Loucy (cell line): Measurements from ENCODE around the gene NCOA1.
"Not testable (repeated sequence)": the region's sequence is repeated elsewhere in the genome, so short reads cannot be mapped to it uniquely, and the experiment has no call there.

Experiments
- H2AFZ ChIP-seq: fragments of 200-600 bp; sonication (generic); 2 replicates; pipeline ENCODE4 v1.6.0; 2016; ENCODE audit warnings: antibody characterized with exemption, mild to moderate bottlenecking, low read length, moderate library complexity
- H3F3A ChIP-seq: fragments of 200-600 bp; 2 replicates; pipeline ENCODE4 v1.6.0; 2016; ENCODE audit warnings: antibody characterized with exemption, low read depth, mild to moderate bottlenecking
- H3K27me3 ChIP-seq: fragments of 200-600 bp; sonication (generic); 2 replicates; pipeline ENCODE4 v1.6.1; 2014; ENCODE audit warnings: low read length, mild to moderate bottlenecking; ENCODE audit not compliant: insufficient read depth, poor library complexity, severe bottlenecking
- H3K36me3 ChIP-seq: fragments of 200-600 bp; sonication (generic); 2 replicates; pipeline ENCODE4 v1.6.1; 2016; ENCODE audit warnings: low read length; ENCODE audit not compliant: insufficient read depth
- H3K4me1 ChIP-seq: fragments of 200-600 bp; sonication (generic); 2 replicates; pipeline ENCODE4 v1.5.1; 2014; ENCODE audit warnings: low read length, mild to moderate bottlenecking; ENCODE audit not compliant: insufficient read depth, poor library complexity, severe bottlenecking
- H3K4me2 ChIP-seq: fragments of 200-600 bp; sonication (generic); 2 replicates; pipeline ENCODE4 v1.6.0; 2014; ENCODE audit warnings: antibody characterized with exemption, low read length, low read depth, mild to moderate bottlenecking; ENCODE audit not compliant: poor library complexity, severe bottlenecking
- H3K4me3 ChIP-seq: fragments of 200-600 bp; sonication (generic); 2 replicates; pipeline ENCODE4 v1.5.1; 2014; ENCODE audit warnings: low read length, mild to moderate bottlenecking, mixed read lengths; ENCODE audit not compliant: poor library complexity, severe bottlenecking
- H3K79me2 ChIP-seq: fragments of 200-600 bp; sonication (generic); 2 replicates; pipeline ENCODE4 v1.6.1; 2014; ENCODE audit warnings: low read length; ENCODE audit not compliant: insufficient read depth
- H3K9ac ChIP-seq: fragments of 200-600 bp; sonication (generic); 2 replicates; pipeline ENCODE4 v1.6.0; 2014; ENCODE audit warnings: mild to moderate bottlenecking, low read depth, low read length, moderate library complexity; ENCODE audit not compliant: poor library complexity, severe bottlenecking
- H3K9me2 ChIP-seq: fragments of 200-600 bp; sonication (generic); replicated peaks from 2 replicates; pipeline ENCODE4 v1.6.1; 2016; ENCODE audit warnings: low read depth, low read length, mixed read lengths
- H3K9me3 ChIP-seq: fragments of 200-600 bp; sonication (generic); 2 replicates; pipeline ENCODE4 v1.6.1; 2014; ENCODE audit warnings: mild to moderate bottlenecking, antibody characterized with exemption, low read length, low read depth; ENCODE audit not compliant: insufficient read depth
- H4K20me1 ChIP-seq: fragments of 200-600 bp; sonication (generic); 2 replicates; pipeline ENCODE4 v1.6.0; 2014; ENCODE audit warnings: antibody characterized with exemption, low read length, mild to moderate bottlenecking; ENCODE audit not compliant: insufficient read depth, poor library complexity, severe bottlenecking
- CTCF ChIP-seq: fragments of 200-600 bp; sonication (generic); conservative IDR thresholded peaks from 2 replicates; pipeline ENCODE4 v1.5.1; 2014; ENCODE audit warnings: mild to moderate bottlenecking, antibody characterized with exemption, low read length
- EZH2phosphoT487 ChIP-seq: fragments of 200-600 bp; IDR thresholded peaks from 2 replicates; pipeline ENCODE4 v1.6.1; 2018; ENCODE audit warnings: antibody characterized with exemption, mild to moderate bottlenecking, moderate library complexity, borderline replicate concordance

The NCOA1 gene

GRCh38 chr2:24579053-24579803, 88.2 kb downstream of the NCOA1 start:
- H3K4me3 ChIP-seq: no peak overlapping the region
- H3K36me3 ChIP-seq: 0 out of 2 replicates have a peak, but pooled peaks cover 5% of the 10 kb centered on the region
- peaks cover 34% of the 10 kb centered on the region for H3K4me1 ChIP-seq

GRCh38 chr2:24580561-24580960, 89.5 kb downstream of the NCOA1 start:
- Histone ChIP-seq H3K27me3 (no peaks in the 10 kb centered on the region), H3K9me2 (no peaks in the 10 kb centered on the region), H3K9ac (no peak overlapping the region), H3K4me3 (no peak overlapping the region), H3F3A (no peaks in the 10 kb centered on the region), H3K4me2 (no peak overlapping the region), H3K9me3 (no peaks in the 10 kb centered on the region), H3K79me2 (peaks cover 28% of the 10 kb centered on the region), H3K36me3 (0 out of 2 replicates have a peak, but pooled peaks cover 5% of the 10 kb centered on the region), H3K4me1 (peaks cover 34% of the 10 kb centered on the region), H4K20me1 (peaks cover 13% of the 10 kb centered on the region), H2AFZ (no peak overlapping the region)
- TF ChIP-seq EZH2phosphoT487 (no peak), CTCF (no peak)

More at GRCh38 chr2:24579053-24579803, 88.2 kb downstream of the NCOA1 start:
- H2AFZ ChIP-seq: no peak overlapping the region
- H3F3A ChIP-seq: no peaks in the 10 kb centered on the region
- peaks cover 13% of the 10 kb centered on the region for H4K20me1 ChIP-seq
- no peaks in the 10 kb centered on the region for H3K27me3 ChIP-seq
- H3K9ac ChIP-seq: no peak overlapping the region
- no peaks in the 10 kb centered on the region for H3K9me3 ChIP-seq
- no peak overlapping the region for H3K4me2 ChIP-seq
- TF ChIP-seq EZH2phosphoT487: no peak
- no peak for TF ChIP-seq CTCF
- H3K79me2 ChIP-seq: peaks cover 28% of the 10 kb centered on the region
- H3K9me2 ChIP-seq: no peaks in the 10 kb centered on the region

GRCh38 chr2:24581971-24582370, 90.9 kb downstream of the NCOA1 start:
- Histone ChIP-seq H4K20me1 (peaks cover 13% of the 10 kb centered on the region), H3K79me2 (peaks cover 28% of the 10 kb centered on the region), H3K4me1 (peaks cover 25% of the 10 kb centered on the region)
- not testable (repeated sequence) for H3K36me3 ChIP-seq, H3K9me3 ChIP-seq, H3K4me2 ChIP-seq, H3F3A ChIP-seq, H3K27me3 ChIP-seq, H3K9me2 ChIP-seq, H3K9ac ChIP-seq, H2AFZ ChIP-seq, H3K4me3 ChIP-seq

- Histone ChIP-seq H3K27me3 (no peaks in the 10 kb centered on the region), H2AFZ (no peak overlapping the region), H3K79me2 (peaks cover 4% of the 10 kb centered on the region; the same call in 1 of the 2 replicates), H3K9me3 (no peaks in the 10 kb centered on the region), H3K9me2 (no peaks in the 10 kb centered on the region), H3K4me3 (no peak overlapping the region), H3F3A (no peaks in the 10 kb centered on the region), H4K20me1 (no peaks in the 10 kb centered on the region), H3K9ac (no peak overlapping the region), H3K4me1 (no peaks in the 10 kb centered on the region), H3K36me3 (peaks cover 14% of the 10 kb centered on the region; the same call in 1 of the 2 replicates), H3K4me2 (peak overlapping the region; percentile 8)
- TF ChIP-seq CTCF (no peak), EZH2phosphoT487 (no peak)
Observed at GRCh38 chr2:24586955-24587354, 95.9 kb downstream of the NCOA1 start.
